GM12878 (cell line): ENCODE results near the gene LCN12. TPM values are rescaled to one million over a fixed set of nuclear protein-coding genes. Genes with fewer than 3 reads are reported as not detected.

ENCODE experiments used
- GABPA ChIP-seq: IDR thresholded peaks from 2 replicates; pipeline ENCODE4 v1.6.1; 2014; ENCODE audit warnings: antibody characterized with exemption, low read depth, mild to moderate bottlenecking, inconsistent platforms
- GATAD2B ChIP-seq: fragments of 450-650 bp; conservative IDR thresholded peaks from 2 replicates; pipeline ENCODE4 v1.6.1; 2017; ENCODE audit warnings: low read depth, mild to moderate bottlenecking, moderate library complexity
- IKZF2 ChIP-seq, 2 experiments: fragments of 450-650 bp; IDR thresholded peaks; 2 replicates each; pipeline ENCODE4 v1.6.1; 2017; ENCODE audit warnings: mild to moderate bottlenecking in 2 of 2, moderate library complexity in 2 of 2
- JUNB ChIP-seq: IDR thresholded peaks from 2 replicates; pipeline ENCODE4 v1.6.1; 2016; ENCODE audit warnings: antibody characterized with exemption, mild to moderate bottlenecking
- LARP7 ChIP-seq: fragments of 450-650 bp; IDR thresholded peaks from 2 replicates; pipeline ENCODE4 v1.6.1; 2017; ENCODE audit warnings: mild to moderate bottlenecking
- MEF2A ChIP-seq: IDR thresholded peaks from 2 replicates; pipeline ENCODE4 v1.6.1; 2011; ENCODE audit warnings: low read depth, mild to moderate bottlenecking, low read length, moderate library complexity; ENCODE audit not compliant: insufficient read depth
- MTA3 ChIP-seq: IDR thresholded peaks from 2 replicates; pipeline ENCODE4 v1.6.1; 2012; ENCODE audit warnings: low read length, inconsistent platforms, borderline replicate concordance
- NFIC ChIP-seq: IDR thresholded peaks from 2 replicates; pipeline ENCODE4 v1.6.1; 2012; ENCODE audit warnings: low read depth, mild to moderate bottlenecking, inconsistent platforms, low read length, moderate library complexity
- NFXL1 ChIP-seq: fragments of 450-650 bp; IDR thresholded peaks from 2 replicates; pipeline ENCODE4 v1.6.1; 2017; ENCODE audit warnings: antibody characterized with exemption, mild to moderate bottlenecking, borderline replicate concordance
- NR2C2 ChIP-seq: IDR thresholded peaks from 2 replicates; pipeline ENCODE4 v1.6.1; 2011; ENCODE audit warnings: borderline replicate concordance, low read depth; ENCODE audit not compliant: control insufficient read depth, insufficient read length
- NR2F1 ChIP-seq: fragments of 450-650 bp; conservative IDR thresholded peaks from 2 replicates; pipeline ENCODE4 v1.6.1; 2017; ENCODE audit warnings: mild to moderate bottlenecking
- POLR2AphosphoS2 ChIP-seq: IDR thresholded peaks from 2 replicates; pipeline ENCODE4 v1.6.1; 2011; ENCODE audit warnings: low read depth, mild to moderate bottlenecking, low read length, improper control_type of control experiment, moderate library complexity
- SRF ChIP-seq, 2 experiments: IDR thresholded peaks; 2 replicates each; pipeline ENCODE4 v1.6.1; 2011; ENCODE audit warnings: low read depth in 2 of 2, low read length in 2 of 2, mild to moderate bottlenecking in 1 of 2, moderate library complexity in 1 of 2
- TBL1XR1 ChIP-seq: IDR thresholded peaks from 2 replicates; pipeline ENCODE4 v1.6.1; 2012; ENCODE audit warnings: low read depth, low read length, improper control_type of control experiment
- YY1 ChIP-seq: IDR thresholded peaks from 2 replicates; pipeline ENCODE4 v1.6.1; 2011; ENCODE audit warnings: low read depth, mild to moderate bottlenecking, low read length
- ZNF384 ChIP-seq: IDR thresholded peaks from 2 replicates; pipeline ENCODE4 v1.6.1; 2012; ENCODE audit warnings: low read depth, mild to moderate bottlenecking, low read length, improper control_type of control experiment, borderline replicate concordance
- polyA plus RNA-seq, 11 experiments: library from polyadenylated mRNA; depleted of rRNA in 4 of 11; unstranded in 6 of 11; stranded (reverse) in 5 of 11; fragments of >200 nt; fragmentation: Nextera tagmentation in 4 of 11; fragmentation: Illumina TruSeq in 1 of 11; extraction: Ambion mirVana in 4 of 11; extraction: Trizol in 1 of 11; gene quantifications; 1 replicate in 1 of 11; 2 replicates in 10 of 11; pipeline versions ENCODE4 v1.2.1 to v1.2.3, GENCODE V29; 2011 to 2016; ENCODE audit warnings: inconsistent platforms in 2 of 11, missing spikeins in 2 of 11, low read depth in 1 of 11
- total RNA-seq, 4 experiments: library from RNA; depleted of rRNA in 3 of 4; stranded (reverse); fragments of >200 nt in 3 of 4; fragmentation: Illumina TruSeq in 1 of 4; extraction: Trizol in 1 of 4; gene quantifications; 2 replicates each; pipeline versions ENCODE4 v1.2.1 to v1.2.3, GENCODE V29; 2013 to 2021
- TF ChIP-seq, protein P1 (sequence below): fragments of 450-650 bp; IDR thresholded peaks from 2 replicates; pipeline ENCODE4 v1.6.1; 2017; ENCODE audit warnings: low read depth, mild to moderate bottlenecking, moderate library complexity
- TF ChIP-seq, protein P2 (sequence below): fragments of 450-650 bp; IDR thresholded peaks from 2 replicates; pipeline ENCODE4 v1.6.1; 2014; ENCODE audit warnings: mild to moderate bottlenecking
- TF ChIP-seq, protein P3 (sequence below): IDR thresholded peaks from 2 replicates; pipeline ENCODE4 v1.6.1; 2011; ENCODE audit warnings: mild to moderate bottlenecking, low read depth, low read length, moderate library complexity; ENCODE audit not compliant: insufficient replicate concordance
- TF ChIP-seq, protein P4 (sequence below): fragments of 450-650 bp; IDR thresholded peaks from 2 replicates; pipeline ENCODE4 v1.6.1; 2016; ENCODE audit warnings: mild to moderate bottlenecking

The LCN12 gene
- total and polyA plus RNA-seq, 10 of the 15 experiments (the other 5 are each of a cell fraction or from before 2014, with no cell fraction given), result 0.06 to 0.64 (median 0.40) TPM; not detected in 3

DNA sequence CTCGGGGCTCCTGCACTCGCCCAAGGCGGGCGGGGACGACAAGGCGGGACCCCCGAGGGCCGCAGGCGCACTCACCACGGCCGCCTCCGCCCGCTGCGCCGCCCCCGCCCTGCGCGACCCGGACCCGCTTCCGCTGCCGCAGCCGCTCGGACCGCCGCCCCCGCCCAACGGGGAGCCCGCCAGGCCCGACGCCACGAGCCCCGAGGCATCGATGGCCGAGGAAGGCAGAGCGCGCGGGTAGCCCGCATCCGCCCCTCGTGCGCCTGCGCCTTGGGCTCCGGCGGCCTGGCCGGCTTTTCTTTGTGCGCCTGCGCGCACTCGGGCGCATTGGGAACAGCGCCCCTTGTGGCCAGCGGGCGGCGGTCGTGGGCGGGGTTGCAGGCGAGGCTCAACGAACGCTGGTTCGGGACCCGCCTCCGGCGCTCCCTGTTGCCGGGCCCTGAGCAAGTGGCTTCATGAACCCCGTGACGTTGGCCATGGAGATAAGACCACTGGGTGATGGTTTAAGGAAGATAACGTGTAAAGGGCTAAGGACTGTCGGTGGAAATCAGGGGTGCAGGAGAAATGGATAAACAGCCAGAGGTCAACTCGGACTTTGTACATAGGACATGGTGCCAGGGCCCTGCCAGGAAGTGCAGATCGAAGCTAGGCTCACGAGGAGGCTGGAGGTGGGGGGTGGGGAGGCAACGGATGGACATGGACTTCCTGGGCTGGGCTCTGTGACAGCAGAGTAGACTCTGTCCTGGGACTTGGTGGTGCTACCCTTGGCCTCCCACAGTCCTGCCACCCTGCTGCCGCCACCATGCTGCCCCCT, 7.3 kb upstream of the LCN12 start, which contains the start of the genes C8G and FBXW5 (continued):
- TF ChIP-seq, protein P1, sequence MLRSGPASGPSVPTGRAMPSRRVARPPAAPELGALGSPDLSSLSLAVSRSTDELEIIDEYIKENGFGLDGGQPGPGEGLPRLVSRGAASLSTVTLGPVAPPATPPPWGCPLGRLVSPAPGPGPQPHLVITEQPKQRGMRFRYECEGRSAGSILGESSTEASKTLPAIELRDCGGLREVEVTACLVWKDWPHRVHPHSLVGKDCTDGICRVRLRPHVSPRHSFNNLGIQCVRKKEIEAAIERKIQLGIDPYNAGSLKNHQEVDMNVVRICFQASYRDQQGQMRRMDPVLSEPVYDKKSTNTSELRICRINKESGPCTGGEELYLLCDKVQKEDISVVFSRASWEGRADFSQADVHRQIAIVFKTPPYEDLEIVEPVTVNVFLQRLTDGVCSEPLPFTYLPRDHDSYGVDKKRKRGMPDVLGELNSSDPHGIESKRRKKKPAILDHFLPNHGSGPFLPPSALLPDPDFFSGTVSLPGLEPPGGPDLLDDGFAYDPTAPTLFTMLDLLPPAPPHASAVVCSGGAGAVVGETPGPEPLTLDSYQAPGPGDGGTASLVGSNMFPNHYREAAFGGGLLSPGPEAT, result peak; percentile 21; the same call in 1 of the 2 replicates
- TF ChIP-seq ZNF384 (no peak), NFXL1 (no peak), NFIC (no peak), TBL1XR1 (peak; percentile 46; the same call in 1 of the 2 replicates), NR2F1 (peak; percentile 81; the same call in 1 of the 2 replicates), POLR2AphosphoS2 (peak; percentile 91), MEF2A (peak; percentile 49; the same call in 1 of the 2 replicates), MTA3 (no peak), GATAD2B (peak; percentile 99), JUNB (no peak), IKZF2 (IDR thresholded peaks at IDR 0.05) (no peak), NR2C2 (peak; percentile 82), SRF (IDR thresholded peaks at IDR 0.05; ENCODE audit: low read depth in 2 of 2, low read length in 2 of 2) (peak in 1 of 2 experiments; percentile 99; a peak in 2 of 4 replicates), GABPA (no peak), YY1 (peak; percentile 91), LARP7 (no peak)
- TF ChIP-seq, protein P2, sequence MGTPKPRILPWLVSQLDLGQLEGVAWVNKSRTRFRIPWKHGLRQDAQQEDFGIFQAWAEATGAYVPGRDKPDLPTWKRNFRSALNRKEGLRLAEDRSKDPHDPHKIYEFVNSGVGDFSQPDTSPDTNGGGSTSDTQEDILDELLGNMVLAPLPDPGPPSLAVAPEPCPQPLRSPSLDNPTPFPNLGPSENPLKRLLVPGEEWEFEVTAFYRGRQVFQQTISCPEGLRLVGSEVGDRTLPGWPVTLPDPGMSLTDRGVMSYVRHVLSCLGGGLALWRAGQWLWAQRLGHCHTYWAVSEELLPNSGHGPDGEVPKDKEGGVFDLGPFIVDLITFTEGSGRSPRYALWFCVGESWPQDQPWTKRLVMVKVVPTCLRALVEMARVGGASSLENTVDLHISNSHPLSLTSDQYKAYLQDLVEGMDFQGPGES, result no peak; the same call in 1 of the 2 replicates
- TF ChIP-seq, protein P3, sequence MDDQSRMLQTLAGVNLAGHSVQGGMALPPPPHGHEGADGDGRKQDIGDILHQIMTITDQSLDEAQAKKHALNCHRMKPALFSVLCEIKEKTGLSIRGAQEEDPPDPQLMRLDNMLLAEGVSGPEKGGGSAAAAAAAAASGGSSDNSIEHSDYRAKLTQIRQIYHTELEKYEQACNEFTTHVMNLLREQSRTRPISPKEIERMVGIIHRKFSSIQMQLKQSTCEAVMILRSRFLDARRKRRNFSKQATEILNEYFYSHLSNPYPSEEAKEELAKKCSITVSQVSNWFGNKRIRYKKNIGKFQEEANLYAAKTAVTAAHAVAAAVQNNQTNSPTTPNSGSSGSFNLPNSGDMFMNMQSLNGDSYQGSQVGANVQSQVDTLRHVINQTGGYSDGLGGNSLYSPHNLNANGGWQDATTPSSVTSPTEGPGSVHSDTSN, result no peak
- TF ChIP-seq, protein P4, sequence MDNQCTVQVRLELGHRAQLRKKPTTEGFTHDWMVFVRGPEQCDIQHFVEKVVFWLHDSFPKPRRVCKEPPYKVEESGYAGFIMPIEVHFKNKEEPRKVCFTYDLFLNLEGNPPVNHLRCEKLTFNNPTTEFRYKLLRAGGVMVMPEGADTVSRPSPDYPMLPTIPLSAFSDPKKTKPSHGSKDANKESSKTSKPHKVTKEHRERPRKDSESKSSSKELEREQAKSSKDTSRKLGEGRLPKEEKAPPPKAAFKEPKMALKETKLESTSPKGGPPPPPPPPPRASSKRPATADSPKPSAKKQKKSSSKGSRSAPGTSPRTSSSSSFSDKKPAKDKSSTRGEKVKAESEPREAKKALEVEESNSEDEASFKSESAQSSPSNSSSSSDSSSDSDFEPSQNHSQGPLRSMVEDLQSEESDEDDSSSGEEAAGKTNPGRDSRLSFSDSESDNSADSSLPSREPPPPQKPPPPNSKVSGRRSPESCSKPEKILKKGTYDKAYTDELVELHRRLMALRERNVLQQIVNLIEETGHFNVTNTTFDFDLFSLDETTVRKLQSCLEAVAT, result peak; percentile 99
